GM18498 (cell line): ENCODE data around the gene SLC25A17.
"Not testable (repeated sequence)": the region's sequence is repeated elsewhere in the genome, so short reads cannot be mapped to it uniquely, and the experiment has no call there.

Source experiments
- ATAC-seq: cut with Tn5 transposase; IDR thresholded peaks from one replicate; pipeline ENCODE4 v1.9.1; 2021; ENCODE audit warnings: mild to moderate bottlenecking, moderate library complexity; ENCODE audit not compliant: unreplicated experiment

SLC25A17 gene

GRCh38 chr22:40823426-40823825, 4.3 kb upstream of the SLC25A17 start:
- ATAC-seq: no peak

DNA sequence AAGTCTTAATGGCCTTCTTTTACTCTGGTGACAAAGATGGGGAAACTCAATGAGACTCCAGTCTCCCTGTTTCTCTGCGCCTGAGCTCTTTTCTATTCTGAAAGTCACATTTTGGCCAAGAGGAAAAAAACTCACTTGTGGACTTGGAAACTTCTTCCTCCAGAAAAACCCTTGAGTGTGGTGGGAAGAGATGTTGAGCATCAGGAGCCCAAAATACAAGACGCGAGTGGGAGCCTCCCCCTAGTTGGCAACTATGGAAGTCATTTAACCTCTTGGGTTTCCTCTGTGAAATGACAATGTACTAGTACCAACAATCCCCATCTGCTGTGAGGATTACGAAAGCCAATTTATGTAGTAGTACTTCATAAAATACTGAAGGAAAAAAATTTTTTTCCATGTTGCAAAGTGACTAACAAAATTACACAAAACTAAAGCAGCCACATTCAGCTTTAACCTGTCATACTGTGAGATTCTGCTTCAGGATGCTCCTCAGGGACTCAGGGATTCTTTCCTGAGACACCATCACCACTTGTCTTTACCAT, 524 bp upstream of the SLC25A17 start:
- ATAC-seq: no peak

- ATAC-seq: no peak
Observed at GRCh38 chr22:40818192-40818746, 877 bp downstream of the SLC25A17 start.

DNA sequence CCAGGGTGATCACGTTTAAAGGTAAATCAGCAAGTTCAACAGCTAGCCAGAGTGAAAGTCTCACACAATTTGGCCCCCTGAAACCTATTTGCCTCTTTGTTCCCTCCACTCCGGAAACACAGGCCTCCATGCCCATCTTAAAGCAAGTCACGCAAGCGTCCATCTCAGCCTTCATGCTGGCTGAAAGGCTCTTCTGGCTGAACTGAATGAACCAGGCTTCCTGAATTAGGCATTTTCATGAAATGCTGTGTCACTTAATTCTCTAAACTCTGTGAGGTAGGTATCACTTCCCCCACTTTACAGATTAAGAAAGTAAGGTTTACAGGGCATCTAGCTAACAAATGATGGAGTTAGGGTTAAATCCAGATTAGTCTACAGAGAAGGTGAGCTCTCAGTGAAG, 1.4 kb downstream of the SLC25A17 start:
- no peak for ATAC-seq

DNA sequence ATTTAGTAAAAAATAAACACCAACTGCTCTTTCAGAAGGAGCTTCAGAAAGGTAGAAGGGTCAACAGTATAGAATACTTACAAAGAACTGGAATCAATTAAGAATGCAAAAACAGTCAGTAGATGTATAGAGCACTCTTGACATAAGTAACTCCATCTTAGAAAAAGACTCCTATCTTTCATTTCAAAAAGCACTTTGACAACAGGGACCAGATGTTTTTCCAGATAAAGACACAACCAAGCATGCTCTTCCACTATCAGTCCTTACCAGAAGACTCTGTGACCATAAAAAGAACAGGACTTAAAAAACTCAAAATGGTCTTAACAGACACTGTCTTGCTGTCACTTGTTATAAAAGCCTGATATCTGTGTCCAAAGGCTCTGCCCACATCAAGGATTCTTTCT, 5.2 kb downstream of the SLC25A17 start:
- no peak for ATAC-seq

GRCh38 chr22:40808018-40808841, 10.9 kb downstream of the SLC25A17 start:
- ATAC-seq: no peak

DNA sequence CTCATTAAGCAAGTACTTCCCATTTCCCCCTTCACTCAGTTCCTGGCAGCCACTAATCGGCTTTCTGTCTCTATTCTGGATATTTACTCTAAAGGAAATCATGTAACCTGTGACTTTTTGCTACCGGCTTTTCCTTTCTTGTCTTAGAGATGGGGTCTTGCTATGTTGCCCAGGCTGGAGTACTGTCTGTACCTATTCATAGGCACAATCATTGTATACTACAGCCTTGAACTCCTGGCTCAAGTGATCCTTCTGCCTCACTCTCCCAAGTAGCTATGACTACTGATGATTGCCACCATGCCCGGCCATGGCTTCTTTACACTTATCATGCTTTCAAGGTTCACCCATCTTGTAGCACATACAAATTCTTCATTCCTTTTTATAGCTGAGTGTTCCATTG, 12.4 kb downstream of the SLC25A17 start:
- ATAC-seq: no peak

GRCh38 chr22:40805699-40806203, 13.4 kb downstream of the SLC25A17 start:
- ATAC-seq: no peak

- ATAC-seq: no peak
Observed at GRCh38 chr22:40805239-40805638, 13.9 kb downstream of the SLC25A17 start.

GRCh38 chr22:40803321-40803720, 15.8 kb downstream of the SLC25A17 start:
- no peak for ATAC-seq

DNA sequence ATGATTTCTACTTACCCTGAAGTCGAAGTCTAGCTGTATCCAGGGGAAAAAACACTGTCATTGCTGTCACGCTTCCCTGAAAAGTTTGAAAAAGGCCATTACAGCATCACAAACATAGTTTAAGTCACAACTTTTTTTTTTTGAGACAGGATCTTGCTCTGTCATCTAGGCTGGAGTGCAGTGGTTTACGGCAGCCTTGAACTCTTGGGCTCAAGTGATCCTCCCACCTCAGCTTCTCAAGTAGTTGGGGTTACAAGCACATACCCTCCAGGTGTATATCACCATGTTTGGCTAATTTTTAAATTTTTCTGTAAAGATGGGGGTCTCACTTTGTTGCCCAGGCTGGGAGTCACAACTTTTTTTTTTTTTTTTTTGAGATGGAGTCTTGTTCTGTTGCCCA, 20.1 kb downstream of the SLC25A17 start:
- no peak for ATAC-seq

DNA sequence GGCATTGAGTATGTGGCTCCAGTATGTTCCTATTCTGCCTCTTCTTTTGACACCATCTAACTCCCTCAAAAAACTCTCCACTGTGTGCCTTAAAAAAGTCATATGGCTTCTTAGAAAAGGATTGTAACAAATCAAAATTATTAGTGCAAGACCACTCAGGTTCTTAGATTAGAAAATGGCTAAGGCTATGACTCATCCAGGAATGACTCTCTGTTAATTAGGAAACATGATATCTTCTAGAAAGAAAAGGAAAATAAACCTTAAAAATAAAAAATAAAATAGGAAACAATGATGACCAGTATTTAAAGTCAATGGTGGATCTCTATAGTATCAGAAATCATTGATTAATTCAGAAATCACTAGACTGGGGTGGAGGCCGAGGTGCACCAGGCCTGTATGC, 21.7 kb downstream of the SLC25A17 start:
- ATAC-seq: no peak

GRCh38 chr22:40792451-40792850, 26.7 kb downstream of the SLC25A17 start:
- no peak for ATAC-seq

- no peak for ATAC-seq
Observed at GRCh38 chr22:40791241-40791640, 27.9 kb downstream of the SLC25A17 start.

DNA sequence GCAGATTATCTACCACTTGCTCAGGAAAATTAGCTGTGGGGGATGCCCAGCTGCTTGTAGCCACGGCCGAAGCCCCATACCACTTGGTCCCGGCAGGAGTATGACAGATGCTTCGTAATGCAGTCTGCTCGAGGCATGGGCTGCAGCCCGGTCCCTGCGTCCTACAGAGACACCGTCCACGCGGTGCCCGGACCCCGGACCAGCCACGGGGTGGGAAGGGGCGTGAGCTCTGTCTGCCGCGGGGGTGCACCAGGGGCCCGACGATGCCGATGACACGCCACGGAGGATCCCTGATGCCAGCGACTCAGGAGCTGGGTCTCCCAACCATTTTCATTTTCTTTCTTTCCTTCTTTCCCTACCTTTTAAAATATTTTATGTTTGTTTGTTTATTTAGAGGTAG, 30.0 kb downstream of the SLC25A17 start:
- no peak for ATAC-seq

GRCh38 chr22:40782521-40782920, 36.6 kb downstream of the SLC25A17 start:
- ATAC-seq: no peak

GRCh38 chr22:40781749-40782148, 37.4 kb downstream of the SLC25A17 start:
- ATAC-seq: not testable (repeated sequence)

- ATAC-seq: no peak
Observed at GRCh38 chr22:40769761-40770160, 49.4 kb downstream of the SLC25A17 start.

DNA sequence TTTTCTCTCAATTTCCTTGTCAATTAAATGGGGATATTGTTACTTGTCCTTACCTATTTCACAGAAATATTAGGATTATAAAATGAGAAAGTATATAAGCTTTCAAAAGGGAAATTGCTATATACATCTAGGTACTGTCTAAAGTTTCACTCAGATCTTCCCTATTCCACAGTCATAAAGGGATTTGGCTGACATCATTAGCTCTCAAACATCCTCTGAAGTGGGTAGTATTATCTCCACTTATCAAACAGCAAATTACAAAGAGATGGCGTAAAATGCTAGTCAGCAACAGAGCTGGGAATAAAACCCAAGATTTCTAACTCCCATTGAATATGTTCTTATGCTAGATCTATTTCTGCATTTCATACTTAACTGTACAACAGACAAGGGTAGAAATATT, 50.9 kb downstream of the SLC25A17 start:
- ATAC-seq: no peak

GRCh38 chr22:40766956-40767355, 52.2 kb downstream of the SLC25A17 start:
- ATAC-seq: no peak

DNA sequence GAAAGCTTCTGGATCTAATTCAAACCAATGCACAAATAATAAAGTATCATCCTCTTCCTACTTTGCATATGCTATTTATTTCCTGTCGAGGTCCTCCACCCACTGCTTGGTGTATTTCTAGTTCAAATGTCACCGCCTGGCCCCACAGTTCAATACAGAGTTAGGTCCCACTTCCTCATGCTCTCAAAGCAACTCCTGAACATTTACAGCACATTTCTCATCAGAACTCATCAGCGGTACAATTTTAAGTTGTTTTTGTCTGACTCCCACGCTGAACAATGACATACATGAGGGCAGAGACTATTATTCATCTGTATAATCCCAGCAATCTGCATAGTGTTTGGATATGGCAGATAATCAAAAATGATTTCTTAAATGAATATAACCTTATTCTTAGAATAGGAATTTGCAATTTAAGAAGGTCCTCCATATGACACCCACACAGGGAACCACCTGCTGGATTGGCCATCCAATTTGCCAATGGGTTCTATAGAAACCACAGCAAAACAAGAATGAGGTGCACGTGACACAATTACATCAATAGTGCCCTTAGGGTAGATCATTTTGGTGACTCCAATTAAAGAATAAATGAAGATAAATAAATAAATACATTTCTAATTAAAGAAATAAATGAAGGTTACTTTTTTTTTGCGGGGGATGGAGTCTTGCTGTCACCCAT, 54.2 kb downstream of the SLC25A17 start:
- no peak for ATAC-seq
